H1 (cell line): ENCODE data around the gene ANK2. TPM values are rescaled to one million over a fixed set of nuclear protein-coding genes. Genes with fewer than 3 reads are reported as not detected.

Source experiments
- BCL11A ChIP-seq, 2 experiments: IDR thresholded peaks; one replicate each; pipeline ENCODE4 v1.6.1; 2011; ENCODE audit warnings: low read depth in 2 of 2, low read length in 2 of 2, mild to moderate bottlenecking in 2 of 2
- CHD1 ChIP-seq: IDR thresholded peaks from 2 replicates; pipeline ENCODE4 v1.6.1; 2012; ENCODE audit warnings: low read depth, low read length, improper control_type of control experiment
- CHD2 ChIP-seq: IDR thresholded peaks from 2 replicates; pipeline ENCODE4 v1.6.1; 2012; ENCODE audit warnings: low read length, improper control_type of control experiment
- GABPA ChIP-seq: IDR thresholded peaks from 2 replicates; pipeline ENCODE4 v1.6.1; 2011; ENCODE audit warnings: mild to moderate bottlenecking, low read length, moderate library complexity, borderline replicate concordance; ENCODE audit not compliant: insufficient read depth
- HDAC6 ChIP-seq: IDR thresholded peaks from one replicate; pipeline ENCODE4 v1.7.1; 2012; ENCODE audit warnings: low read depth, mild to moderate bottlenecking, inconsistent platforms, low read length, moderate library complexity
- JUN ChIP-seq: IDR thresholded peaks from 2 replicates; pipeline ENCODE4 v1.6.1; 2011; ENCODE audit warnings: low read depth, mild to moderate bottlenecking, improper control_type of control experiment, low read length
- POU5F1 ChIP-seq: IDR thresholded peaks from 2 replicates; pipeline ENCODE4 v1.6.1; 2011; ENCODE audit warnings: low read depth, mild to moderate bottlenecking, low read length, moderate library complexity
- RXRA ChIP-seq: IDR thresholded peaks from 2 replicates; pipeline ENCODE4 v1.6.1; 2011; ENCODE audit warnings: low read depth, mild to moderate bottlenecking, low read length, moderate library complexity; ENCODE audit not compliant: insufficient read depth
- SIX5 ChIP-seq: IDR thresholded peaks from 2 replicates; pipeline ENCODE4 v1.6.1; 2011; ENCODE audit warnings: mild to moderate bottlenecking, low read depth, low read length
- SUZ12 ChIP-seq: fragments of 200-600 bp; sonication (generic); IDR thresholded peaks from 2 replicates; pipeline ENCODE4 v1.6.1; 2012; ENCODE audit warnings: mild to moderate bottlenecking, inconsistent platforms, low read length, moderate library complexity, mixed read lengths
- TAF1 ChIP-seq: IDR thresholded peaks from 2 replicates; pipeline ENCODE4 v1.6.1; 2011; ENCODE audit warnings: mild to moderate bottlenecking, low read depth, low read length
- TEAD4 ChIP-seq: IDR thresholded peaks from 2 replicates; pipeline ENCODE4 v1.6.1; 2012; ENCODE audit warnings: low read depth, low read length, inconsistent platforms, mixed read lengths
- YY1 ChIP-seq: IDR thresholded peaks from 2 replicates; pipeline ENCODE4 v1.6.1; 2011; ENCODE audit warnings: low read depth, mild to moderate bottlenecking, low read length
- polyA plus RNA-seq, 7 experiments: library from polyadenylated mRNA; depleted of rRNA in 3 of 7; stranded (reverse) in 5 of 7; unstranded in 2 of 7; fragments of >200 nt in 5 of 7; fragments of 200-250 nt in 2 of 7; gene quantifications; 1 replicate in 5 of 7; 2 replicates in 1 of 7; 4 replicates in 1 of 7; pipeline versions ENCODE4 v1.2.1 to v1.2.3, GENCODE V29; 2011 to 2013; ENCODE audit warnings: missing spikeins in 2 of 7, mixed read lengths in 2 of 7
- total RNA-seq: library from RNA; stranded (reverse); fragmentation: NEBNext Ultra II Directional; extraction: Animal tissue kit (Norgen Biotek cat#: 25700); gene quantifications from 2 replicates; pipeline ENCODE4 v1.2.1, GENCODE V29; 2021
- TF ChIP-seq, protein P1 (sequence below): IDR thresholded peaks from 2 replicates; pipeline ENCODE4 v1.6.1; 2011; ENCODE audit warnings: low read length, improper control_type of control experiment

The ANK2 gene
- total and polyA plus RNA-seq, 2 of the 8 experiments (the other 6 are each of a cell fraction or from before 2014, with no cell fraction given) = 14.2 to 35.1 TPM

DNA sequence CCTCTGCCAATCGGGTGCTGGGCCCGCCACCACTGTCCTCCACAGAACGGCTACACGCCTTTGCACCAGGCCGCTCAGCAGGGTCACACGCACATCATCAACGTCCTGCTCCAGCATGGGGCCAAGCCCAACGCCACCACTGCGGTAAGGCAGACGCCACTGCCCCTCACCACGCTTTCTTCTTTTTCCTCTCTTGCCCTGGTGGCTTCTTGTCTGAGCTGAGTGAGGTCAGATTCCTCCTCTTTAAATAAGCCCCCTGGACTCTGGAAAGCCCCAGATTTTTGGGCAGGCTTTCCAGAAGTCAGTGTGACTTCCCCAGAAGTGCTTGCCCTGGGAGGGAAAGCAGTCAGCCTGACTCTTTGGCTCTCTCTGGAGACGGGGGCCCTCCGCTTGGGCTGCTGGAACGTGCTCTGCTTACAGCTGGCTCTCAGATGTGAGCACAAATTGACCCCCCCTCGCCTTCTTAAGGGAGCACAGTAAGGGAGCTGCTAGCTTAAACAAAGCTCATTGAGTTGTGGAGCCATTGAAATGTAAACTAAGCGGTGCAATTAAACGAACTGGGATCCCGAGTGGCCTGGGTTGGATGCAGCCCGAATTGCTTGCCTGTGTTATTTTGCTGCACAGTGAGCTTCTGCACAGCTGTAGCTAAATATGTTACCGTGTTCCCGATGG, 243.1 kb downstream of the ANK2 start (continued):
- TF ChIP-seq, protein P1, sequence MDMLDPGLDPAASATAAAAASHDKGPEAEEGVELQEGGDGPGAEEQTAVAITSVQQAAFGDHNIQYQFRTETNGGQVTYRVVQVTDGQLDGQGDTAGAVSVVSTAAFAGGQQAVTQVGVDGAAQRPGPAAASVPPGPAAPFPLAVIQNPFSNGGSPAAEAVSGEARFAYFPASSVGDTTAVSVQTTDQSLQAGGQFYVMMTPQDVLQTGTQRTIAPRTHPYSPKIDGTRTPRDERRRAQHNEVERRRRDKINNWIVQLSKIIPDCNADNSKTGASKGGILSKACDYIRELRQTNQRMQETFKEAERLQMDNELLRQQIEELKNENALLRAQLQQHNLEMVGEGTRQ = no peak
- TF ChIP-seq SUZ12 (no peak), CHD2 (no peak), TEAD4 (peak; percentile 61; the same call in 1 of the 2 replicates), HDAC6 (no peak), RXRA (no peak), GABPA (no peak), SIX5 (no peak), CHD1 (no peak), JUN (no peak), YY1 (0 out of 2 replicates have a peak, but pooled peaks have one; percentile 43), BCL11A (IDR thresholded peaks at IDR 0.05; ENCODE audit: low read depth in 2 of 2, low read length in 2 of 2) (peak in 1 of 2 experiments; percentile 55), TAF1 (peak; percentile 61; the same call in 1 of the 2 replicates), POU5F1 (0 out of 2 replicates have a peak, but pooled peaks have one; percentile 57)
